ENCODE results near the gene B9D2. TPM values are rescaled to one million over a fixed set of nuclear protein-coding genes. Genes with fewer than 3 reads are reported as not detected.

B9D2 gene
- total and polyA plus RNA-seq, 2 experiments from 2014 or later, result 6.0 to 9.6 TPM

DNA sequence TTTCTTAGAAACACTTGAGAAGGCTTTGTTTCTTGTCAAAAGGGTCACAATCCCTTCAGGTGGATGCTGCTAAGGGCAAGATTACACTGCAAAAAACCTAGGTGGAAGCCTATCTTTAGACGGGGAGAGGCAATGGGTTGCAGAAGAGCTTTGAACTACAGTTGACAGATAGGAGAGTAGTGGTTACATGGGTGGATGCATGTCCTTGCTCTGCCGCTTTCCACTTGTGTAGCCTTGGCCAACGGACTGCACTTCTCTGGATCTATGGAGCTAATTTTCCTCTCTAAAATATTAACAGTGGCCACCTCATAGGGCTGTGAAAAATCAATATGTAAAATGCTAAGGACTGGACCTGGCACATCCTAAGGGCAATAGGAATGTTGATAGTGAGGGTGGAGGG, 34.6 kb upstream of the B9D2 start:
- Histone ChIP-seq H3K4me3 (peak overlapping the region; percentile 48), H4K20me1 (ENCODE audit: insufficient read depth, poor library complexity, severe bottlenecking) (no peaks in the 10 kb centered on the region), H3K36me3 (replicated peaks; ENCODE audit: insufficient read depth, low read depth) (no peaks in the 10 kb centered on the region), H3K27me3 (no peaks in the 10 kb centered on the region), H3K9me2 (replicated peaks; ENCODE audit: insufficient read depth) (no peaks in the 10 kb centered on the region), H3K27ac (peak overlapping the region; percentile 89), H3K4me1 (ENCODE audit: insufficient read depth) (peaks cover 3% of the 10 kb centered on the region), H3K4me2 (peak overlapping the region; percentile 94), H2AFZ (no peak overlapping the region), H3K9me3 (ENCODE audit: low read depth) (no peaks in the 10 kb centered on the region), H3K79me2 (peaks cover 31% of the 10 kb centered on the region)
- 76% methylated on average over 3 of the region's 3 CpGs for WGBS (ENCODE audit: low lambda C conversion rate, missing lambda C conversion rate)
- TF ChIP-seq EZH2phosphoT487 (IDR thresholded peaks at IDR 0.05; ENCODE audit: low read depth, severe bottlenecking, unreplicated experiment) (no peak), EZH2 (IDR thresholded peaks at IDR 0.05; ENCODE audit: borderline replicate concordance) (no peak)
- TF ChIP-seq, protein P1, sequence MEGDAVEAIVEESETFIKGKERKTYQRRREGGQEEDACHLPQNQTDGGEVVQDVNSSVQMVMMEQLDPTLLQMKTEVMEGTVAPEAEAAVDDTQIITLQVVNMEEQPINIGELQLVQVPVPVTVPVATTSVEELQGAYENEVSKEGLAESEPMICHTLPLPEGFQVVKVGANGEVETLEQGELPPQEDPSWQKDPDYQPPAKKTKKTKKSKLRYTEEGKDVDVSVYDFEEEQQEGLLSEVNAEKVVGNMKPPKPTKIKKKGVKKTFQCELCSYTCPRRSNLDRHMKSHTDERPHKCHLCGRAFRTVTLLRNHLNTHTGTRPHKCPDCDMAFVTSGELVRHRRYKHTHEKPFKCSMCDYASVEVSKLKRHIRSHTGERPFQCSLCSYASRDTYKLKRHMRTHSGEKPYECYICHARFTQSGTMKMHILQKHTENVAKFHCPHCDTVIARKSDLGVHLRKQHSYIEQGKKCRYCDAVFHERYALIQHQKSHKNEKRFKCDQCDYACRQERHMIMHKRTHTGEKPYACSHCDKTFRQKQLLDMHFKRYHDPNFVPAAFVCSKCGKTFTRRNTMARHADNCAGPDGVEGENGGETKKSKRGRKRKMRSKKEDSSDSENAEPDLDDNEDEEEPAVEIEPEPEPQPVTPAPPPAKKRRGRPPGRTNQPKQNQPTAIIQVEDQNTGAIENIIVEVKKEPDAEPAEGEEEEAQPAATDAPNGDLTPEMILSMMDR (IDR thresholded peaks at IDR 0.05; ENCODE audit: poor library complexity), result no peak
- no peak for DNase-seq (ENCODE audit: low spot score)

DNA sequence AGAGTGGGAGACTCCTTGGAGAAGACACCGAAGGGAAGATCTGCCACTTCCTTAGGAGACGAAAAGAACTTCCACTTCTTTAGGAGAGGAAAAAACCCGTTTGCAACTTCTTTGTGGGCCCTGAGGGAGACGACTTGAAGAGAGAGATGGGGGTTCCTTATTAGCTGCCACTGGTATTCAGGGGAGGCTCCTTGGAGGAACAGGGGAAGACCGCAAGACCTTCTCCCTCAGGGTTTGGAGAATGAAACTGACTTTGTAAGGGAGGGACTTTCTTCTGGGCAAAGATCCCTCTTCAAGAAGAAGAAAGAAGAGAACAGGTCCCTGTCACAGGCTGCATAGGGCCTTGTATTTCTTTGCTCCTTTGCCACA, 34.1 kb upstream of the B9D2 start:
- WGBS (ENCODE audit: low lambda C conversion rate, missing lambda C conversion rate), result 2% methylated on average over 5 of the region's 5 CpGs
- Histone ChIP-seq H3K4me3 (peak overlapping the region; percentile 48), H3K4me2 (peak overlapping the region; percentile 94), H4K20me1 (ENCODE audit: insufficient read depth, poor library complexity, severe bottlenecking) (no peaks in the 10 kb centered on the region), H3K36me3 (replicated peaks; ENCODE audit: insufficient read depth, low read depth) (no peaks in the 10 kb centered on the region), H3K27me3 (no peaks in the 10 kb centered on the region), H3K9me2 (replicated peaks; ENCODE audit: insufficient read depth) (no peaks in the 10 kb centered on the region), H3K4me1 (ENCODE audit: insufficient read depth) (peaks cover 3% of the 10 kb centered on the region), H3K79me2 (peaks cover 31% of the 10 kb centered on the region), H2AFZ (peak overlapping the region; percentile 2), H3K9me3 (ENCODE audit: low read depth) (no peaks in the 10 kb centered on the region), H3K27ac (peak overlapping the region; percentile 89)
- TF ChIP-seq, protein P1 (IDR thresholded peaks at IDR 0.05; ENCODE audit: poor library complexity), result no peak
- TF ChIP-seq EZH2 (IDR thresholded peaks at IDR 0.05; ENCODE audit: borderline replicate concordance) (no peak), EZH2phosphoT487 (IDR thresholded peaks at IDR 0.05; ENCODE audit: low read depth, severe bottlenecking, unreplicated experiment) (no peak)
- no peak for DNase-seq (ENCODE audit: low spot score)

- Histone ChIP-seq H3K36me3 (replicated peaks; ENCODE audit: insufficient read depth, low read depth) (no peaks in the 10 kb centered on the region), H3K4me1 (ENCODE audit: insufficient read depth) (peaks cover 3% of the 10 kb centered on the region), H4K20me1 (ENCODE audit: insufficient read depth, poor library complexity, severe bottlenecking) (no peaks in the 10 kb centered on the region), H3K9me2 (replicated peaks; ENCODE audit: insufficient read depth) (no peaks in the 10 kb centered on the region), H3K27ac (peak within 1 kb of the TSS; percentile 89), H3K9me3 (ENCODE audit: low read depth) (no peaks in the 10 kb centered on the region), H2AFZ (peak within 1 kb of the TSS; percentile 38), H3K4me2 (peak within 1 kb of the TSS; percentile 94), H3K4me3 (peak within 1 kb of the TSS; percentile 48), H3K27me3 (no peaks in the 10 kb centered on the region), H3K79me2 (peaks cover 31% of the 10 kb centered on the region)
- WGBS (ENCODE audit: low lambda C conversion rate, missing lambda C conversion rate), result under 1% methylated on average over 50 of the region's 50 CpGs
- TF ChIP-seq EZH2phosphoT487 (IDR thresholded peaks at IDR 0.05; ENCODE audit: low read depth, severe bottlenecking, unreplicated experiment), result no peak
- no peak for TF ChIP-seq EZH2 (IDR thresholded peaks at IDR 0.05; ENCODE audit: borderline replicate concordance)
- TF ChIP-seq, protein P1 (IDR thresholded peaks at IDR 0.05; ENCODE audit: poor library complexity), result no peak
- peak; percentile 100 for DNase-seq (ENCODE audit: low spot score)
These were observed 33.4 kb upstream of the B9D2 start, which contains the start of the genes BCKDHA and EXOSC5 for GRCh38 chr19:41397086-41398049. Gene BCKDHA, plus strand, starts transcription at chr19:41397818. Its CDS starts 10 bp downstream, at chr19:41397828. Gene EXOSC5, minus strand, starts transcription at chr19:41397359. Its CDS starts 31 bp downstream, at chr19:41397328.

All from hepatocyte (in vitro differentiated cells).